Natural killer cell (primary cell): ENCODE results near the gene TOP3B. TPM values are rescaled to one million over a fixed set of nuclear protein-coding genes. Genes with fewer than 3 reads are reported as not detected.

Source experiments
- ATAC-seq, 3 donors: fragments of 150-1000 bp in 2 of 3; fragments of 200-7000 bp in 1 of 3; cut with Tn5 transposase; 1 replicate in 1 of 3; 2 replicates in 2 of 3; pipeline ENCODE4 v1.10.0; 2021; ENCODE audit warnings: mild to moderate bottlenecking in 2 of 3, moderate library complexity in 2 of 3
- DNase-seq, 2 donors: peaks; one replicate each; pipeline versions ENCODE4 v3.0.0 to v3.0.0-alpha.2; 2013 to 2021; ENCODE audit warnings: mixed read lengths in 1 of 2
- H3K27ac ChIP-seq: one replicate; pipeline ENCODE4 v1.5.1; 2013; ENCODE audit warnings: mild to moderate bottlenecking, low read length
- H3K27me3 ChIP-seq: one replicate; pipeline ENCODE4 v1.6.1; 2013; ENCODE audit warnings: low read length; ENCODE audit not compliant: control insufficient read depth, insufficient read depth
- H3K36me3 ChIP-seq: one replicate; pipeline ENCODE4 v1.6.1; 2013; ENCODE audit warnings: low read length; ENCODE audit not compliant: control insufficient read depth, insufficient read depth
- H3K4me1 ChIP-seq: one replicate; pipeline ENCODE4 v1.6.1; 2013; ENCODE audit warnings: low read length; ENCODE audit not compliant: control insufficient read depth, insufficient read depth
- H3K4me3 ChIP-seq: one replicate; pipeline ENCODE4 v1.5.1; 2013; ENCODE audit warnings: low read length
- H3K9me3 ChIP-seq: one replicate; pipeline ENCODE4 v1.6.1; 2013; ENCODE audit warnings: low read length; ENCODE audit not compliant: control insufficient read depth, insufficient read depth
- H3K27ac Mint-ChIP-seq, 2 donors: one replicate each; pipeline ENCODE4 v1.8.0; 2022; ENCODE audit warnings: mild to moderate bottlenecking in 2 of 2, mixed read lengths in 2 of 2, moderate library complexity in 1 of 2
- H3K27me3 Mint-ChIP-seq, 2 donors: one replicate each; pipeline ENCODE4 v1.8.0; 2022; ENCODE audit warnings: low read depth in 2 of 2, mixed read lengths in 2 of 2
- H3K36me3 Mint-ChIP-seq: one replicate; pipeline ENCODE4 v1.8.0; 2022; ENCODE audit warnings: mixed read lengths
- H3K4me1 Mint-ChIP-seq, 2 donors: one replicate each; pipeline ENCODE4 v1.8.0; 2022; ENCODE audit warnings: mixed read lengths in 2 of 2
- H3K4me3 Mint-ChIP-seq: one replicate; pipeline ENCODE4 v1.8.0; 2022; ENCODE audit warnings: mild to moderate bottlenecking, moderate library complexity, mixed read lengths
- H3K9me3 Mint-ChIP-seq, 2 donors: one replicate each; pipeline ENCODE4 v1.8.0; 2022; ENCODE audit warnings: mixed read lengths in 2 of 2
- CTCF ChIP-seq: fragments of 200-600 bp; IDR thresholded peaks from one replicate; pipeline ENCODE4 v1.8.0; 2022; ENCODE audit warnings: antibody characterized with exemption
- WGBS: methylation state at CpG from one replicate; pipeline ENCODE4 v1.1.7; 2013; ENCODE audit warnings: missing lambda C conversion rate; ENCODE audit not compliant: insufficient coverage; 5-methylcytosine and 5-hydroxymethylcytosine counted together
- intact Hi-C: fragments of 100-400 bp; cut with micrococcal nuclease; formaldehyde crosslinking; loops from one replicate; pipeline ENCODE4 v1.14.2; 2022
- total RNA-seq, 4 donors: library from RNA; stranded (reverse); fragments of 120-200 nt in 1 of 4; gene quantifications; one replicate each; pipeline versions ENCODE4 v1.2.3 to v1.2.4, GENCODE V29; 2013 to 2022

Gene TOP3B
- total RNA-seq, 3 donors from 2014 or later (not counting 1 experiment from before 2014, with no cell fraction given): 45.8 to 66.0 (median 62.7) TPM

GRCh38 chr22:21933910-21934309 is 48.7 kb downstream of the TOP3B start:
- Mint-ChIP-seq H3K27me3 (no peaks in the 10 kb centered on the region), H3K4me3 (no peak overlapping the region), H3K36me3 (no peaks in the 10 kb centered on the region), H3K27ac (no peak overlapping the region), H3K4me1 (peaks cover 15 to 19% of the 10 kb centered on the region in 2 donors), H3K9me3 (no peaks in the 10 kb centered on the region)
- DNase-seq (no peak), ATAC-seq (no peak)
- WGBS: 96% methylated on average over 19 of the region's 19 CpGs
- intact Hi-C loops: no loop called here
- Histone ChIP-seq H3K27me3 (no peaks in the 10 kb centered on the region), H3K9me3 (no peaks in the 10 kb centered on the region), H3K36me3 (peaks cover 24% of the 10 kb centered on the region), H3K4me3 (no peak overlapping the region), H3K27ac (no peak overlapping the region), H3K4me1 (peaks cover 24% of the 10 kb centered on the region)
- TF ChIP-seq CTCF: no peak

GRCh38 chr22:21933413-21933812 is 49.2 kb downstream of the TOP3B start:
- Histone ChIP-seq H3K36me3 (peaks cover 27% of the 10 kb centered on the region), H3K4me1 (peaks cover 19% of the 10 kb centered on the region), H3K27ac (no peak overlapping the region), H3K27me3 (no peaks in the 10 kb centered on the region), H3K9me3 (no peaks in the 10 kb centered on the region), H3K4me3 (no peak overlapping the region)
- intact Hi-C loops: no loop called here
- no peaks in the 10 kb centered on the region for H3K9me3 Mint-ChIP-seq
- no peaks in the 10 kb centered on the region for H3K36me3 Mint-ChIP-seq
- TF ChIP-seq CTCF: no peak
- WGBS: 96% methylated on average over 23 of the region's 23 CpGs
- DNase-seq (no peak), ATAC-seq (no peak)
- no peak overlapping the region for H3K4me3 Mint-ChIP-seq
- peaks cover 10 to 16% of the 10 kb centered on the region in 2 donors for H3K4me1 Mint-ChIP-seq
- no peak overlapping the region for H3K27ac Mint-ChIP-seq
- H3K27me3 Mint-ChIP-seq: no peaks in the 10 kb centered on the region

GRCh38 chr22:21932347-21932746 is 50.2 kb downstream of the TOP3B start:
- Mint-ChIP-seq H3K4me3 (no peak overlapping the region), H3K4me1 (peaks cover 0 to 6% of the 10 kb centered on the region in 2 donors), H3K27me3 (no peaks in the 10 kb centered on the region), H3K36me3 (no peaks in the 10 kb centered on the region), H3K9me3 (no peaks in the 10 kb centered on the region), H3K27ac (no peak overlapping the region)
- intact Hi-C loops: no loop called here
- no peak for ATAC-seq
- peaks cover 28% of the 10 kb centered on the region for H3K36me3 ChIP-seq
- no peak for DNase-seq
- WGBS: 97% methylated on average over 3 of the region's 3 CpGs
- H3K9me3 ChIP-seq: no peaks in the 10 kb centered on the region
- TF ChIP-seq CTCF: no peak
- H3K4me1 ChIP-seq: peaks cover 10% of the 10 kb centered on the region
- H3K27ac ChIP-seq: no peak overlapping the region
- no peaks in the 10 kb centered on the region for H3K27me3 ChIP-seq
- no peak overlapping the region for H3K4me3 ChIP-seq

- Histone ChIP-seq H3K4me1 (no peaks in the 10 kb centered on the region), H3K4me3 (no peak overlapping the region), H3K36me3 (peaks cover 29% of the 10 kb centered on the region), H3K27ac (no peak overlapping the region), H3K9me3 (no peaks in the 10 kb centered on the region), H3K27me3 (no peaks in the 10 kb centered on the region)
- Mint-ChIP-seq H3K27me3 (no peaks in the 10 kb centered on the region), H3K4me3 (no peak overlapping the region), H3K4me1 (no peaks in the 10 kb centered on the region), H3K36me3 (no peaks in the 10 kb centered on the region), H3K9me3 (no peaks in the 10 kb centered on the region), H3K27ac (no peak overlapping the region)
- WGBS: 95% methylated on average over 12 of the region's 12 CpGs
- DNase-seq (no peak), ATAC-seq (no peak)
- TF ChIP-seq CTCF: no peak
- intact Hi-C loops: no loop called here
These were observed 51.5 kb downstream of the TOP3B start for GRCh38 chr22:21931056-21931455.
